Activated naive CD4-positive, alpha-beta T cell treated with anti-CD3 and anti-CD28 coated beads, Interleukin-2, amount 50 U/mL, for 24 hours (primary cell): Measurements from ENCODE around the gene RNASE9.
"Not testable (repeated sequence)": the region's sequence is repeated elsewhere in the genome, so short reads cannot be mapped to it uniquely, and the experiment has no call there.

Experiments used
- H3K27ac Mint-ChIP-seq: one replicate; pipeline ENCODE4 v1.8.0; 2021; ENCODE audit warnings: mild to moderate bottlenecking, mixed read lengths
- H3K27me3 Mint-ChIP-seq: one replicate; pipeline ENCODE4 v1.8.0; 2021; ENCODE audit warnings: mixed read lengths
- H3K36me3 Mint-ChIP-seq: one replicate; pipeline ENCODE4 v1.8.0; 2021; ENCODE audit warnings: mixed read lengths
- H3K4me1 Mint-ChIP-seq: one replicate; pipeline ENCODE4 v1.8.0; 2021; ENCODE audit warnings: mixed read lengths
- H3K4me3 Mint-ChIP-seq: one replicate; pipeline ENCODE4 v1.8.0; 2021; ENCODE audit warnings: mild to moderate bottlenecking, mixed read lengths
- H3K9me3 Mint-ChIP-seq: one replicate; pipeline ENCODE4 v1.8.0; 2021; ENCODE audit warnings: mixed read lengths

The RNASE9 gene

DNA sequence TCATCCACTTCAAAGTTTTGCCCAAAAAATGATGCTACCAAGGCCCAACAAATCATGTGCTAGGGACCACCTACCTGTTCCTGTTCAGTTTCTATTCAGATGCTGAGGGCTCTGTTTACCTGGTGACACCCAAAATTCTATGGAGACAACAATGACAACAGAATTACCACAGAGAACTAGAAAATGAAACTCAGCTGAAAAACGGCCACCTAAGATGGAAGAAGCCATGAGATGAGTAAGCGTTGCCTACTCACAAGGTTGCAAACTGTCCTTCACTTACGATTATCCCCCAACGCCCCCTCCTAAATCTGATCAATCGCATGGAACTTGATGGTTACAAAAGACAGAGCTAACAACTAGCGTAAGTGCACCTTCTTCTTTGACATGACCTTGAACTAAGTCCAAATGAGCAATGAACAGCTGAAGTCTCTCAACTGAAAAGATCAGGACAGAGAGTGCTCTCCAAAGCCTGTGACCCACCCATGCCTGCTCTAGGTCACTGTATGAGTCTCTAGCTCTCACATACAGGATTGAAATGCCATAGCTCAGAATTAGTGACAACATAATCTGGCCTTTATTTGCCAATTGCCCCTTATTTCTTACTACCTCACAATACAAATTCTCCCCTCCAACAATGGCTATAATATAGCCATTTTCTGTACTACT lies 26.8 kb upstream of the RNASE9 start, which contains the start of gene RNASE11:
TSS of gene RNASE11 (minus strand) at position 513 of the 666 bp plus-strand sequence.
- H3K27me3 Mint-ChIP-seq = peaks cover 9% of the 10 kb centered on the region
- peaks cover 4% of the 10 kb centered on the region for H3K36me3 Mint-ChIP-seq
- no peak within 1 kb of the TSS for H3K4me3 Mint-ChIP-seq
- peaks cover 3% of the 10 kb centered on the region for H3K4me1 Mint-ChIP-seq
- H3K9me3 Mint-ChIP-seq = peaks cover 13% of the 10 kb centered on the region
- no peak within 1 kb of the TSS for H3K27ac Mint-ChIP-seq

DNA sequence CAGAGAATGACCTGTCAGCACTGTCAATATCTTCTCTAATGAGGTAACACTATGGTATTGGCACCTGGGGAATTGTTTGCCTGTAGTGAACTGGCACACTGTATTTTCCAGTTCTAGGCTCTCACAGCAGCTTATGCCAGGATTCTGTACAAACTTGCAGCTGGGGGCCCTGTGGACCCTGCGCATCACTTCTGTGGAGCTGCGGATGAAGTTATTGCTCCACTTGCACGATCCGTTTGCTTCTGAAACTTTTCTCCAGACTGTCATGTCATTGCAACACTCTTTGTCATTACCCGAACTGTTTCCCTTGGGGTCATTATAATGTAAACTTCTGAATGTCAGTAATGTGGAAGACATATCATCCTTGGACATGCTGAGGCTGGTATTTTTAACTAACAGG lies 23.1 kb upstream of the RNASE9 start:
- no peaks in the 10 kb centered on the region for H3K4me1 Mint-ChIP-seq
- peaks cover 13% of the 10 kb centered on the region for H3K9me3 Mint-ChIP-seq
- H3K36me3 Mint-ChIP-seq = peaks cover 4% of the 10 kb centered on the region
- H3K4me3 Mint-ChIP-seq = no peak overlapping the region
- peaks cover 5% of the 10 kb centered on the region for H3K27me3 Mint-ChIP-seq
- no peak overlapping the region for H3K27ac Mint-ChIP-seq

DNA sequence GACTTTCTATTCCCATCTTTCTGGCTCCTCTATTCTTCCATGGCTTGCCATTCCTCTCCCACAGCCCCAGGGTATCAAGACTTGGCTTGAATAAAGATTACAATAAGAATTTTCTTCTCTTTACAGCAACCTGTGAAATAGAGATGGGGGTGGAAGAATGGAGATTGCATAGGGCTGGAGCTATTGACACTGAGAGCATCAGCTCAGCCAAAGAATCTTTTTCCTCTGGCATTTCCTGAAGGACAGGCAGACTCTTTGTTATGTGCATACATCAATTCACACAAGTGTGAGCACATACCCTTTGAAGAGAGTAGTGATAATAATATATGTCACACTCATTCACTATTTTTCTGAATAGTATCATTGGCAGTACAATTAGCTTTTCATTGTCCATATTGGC lies 22.3 kb upstream of the RNASE9 start:
- no peak overlapping the region for H3K27ac Mint-ChIP-seq
- H3K36me3 Mint-ChIP-seq = peaks cover 4% of the 10 kb centered on the region
- H3K4me3 Mint-ChIP-seq = no peak overlapping the region
- H3K27me3 Mint-ChIP-seq = peaks cover 5% of the 10 kb centered on the region
- H3K9me3 Mint-ChIP-seq = peaks cover 13% of the 10 kb centered on the region
- no peaks in the 10 kb centered on the region for H3K4me1 Mint-ChIP-seq

DNA sequence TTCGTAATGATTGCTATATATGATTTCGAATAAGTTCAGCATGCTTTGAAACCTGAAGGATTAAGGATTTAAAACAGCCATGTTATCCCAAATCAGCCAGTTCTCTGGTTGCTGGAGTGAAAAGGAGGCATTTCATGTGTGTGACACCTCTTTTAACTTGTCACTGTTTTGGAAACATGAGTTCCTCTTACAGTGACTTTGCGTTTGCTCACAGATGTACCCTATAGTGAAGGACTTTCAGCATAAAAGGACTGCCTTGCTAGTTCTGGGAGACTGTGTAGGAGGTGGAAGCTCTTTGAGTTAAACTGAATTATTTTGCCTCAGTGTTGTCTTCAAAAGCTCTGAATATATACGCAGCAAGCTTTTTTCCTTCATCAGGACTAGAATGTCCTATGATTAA lies 19.4 kb upstream of the RNASE9 start:
- Mint-ChIP-seq H3K4me3 (no peak overlapping the region), H3K36me3 (no peaks in the 10 kb centered on the region), H3K27ac (no peak overlapping the region), H3K9me3 (no peaks in the 10 kb centered on the region), H3K27me3 (peaks cover 2% of the 10 kb centered on the region), H3K4me1 (no peaks in the 10 kb centered on the region)

DNA sequence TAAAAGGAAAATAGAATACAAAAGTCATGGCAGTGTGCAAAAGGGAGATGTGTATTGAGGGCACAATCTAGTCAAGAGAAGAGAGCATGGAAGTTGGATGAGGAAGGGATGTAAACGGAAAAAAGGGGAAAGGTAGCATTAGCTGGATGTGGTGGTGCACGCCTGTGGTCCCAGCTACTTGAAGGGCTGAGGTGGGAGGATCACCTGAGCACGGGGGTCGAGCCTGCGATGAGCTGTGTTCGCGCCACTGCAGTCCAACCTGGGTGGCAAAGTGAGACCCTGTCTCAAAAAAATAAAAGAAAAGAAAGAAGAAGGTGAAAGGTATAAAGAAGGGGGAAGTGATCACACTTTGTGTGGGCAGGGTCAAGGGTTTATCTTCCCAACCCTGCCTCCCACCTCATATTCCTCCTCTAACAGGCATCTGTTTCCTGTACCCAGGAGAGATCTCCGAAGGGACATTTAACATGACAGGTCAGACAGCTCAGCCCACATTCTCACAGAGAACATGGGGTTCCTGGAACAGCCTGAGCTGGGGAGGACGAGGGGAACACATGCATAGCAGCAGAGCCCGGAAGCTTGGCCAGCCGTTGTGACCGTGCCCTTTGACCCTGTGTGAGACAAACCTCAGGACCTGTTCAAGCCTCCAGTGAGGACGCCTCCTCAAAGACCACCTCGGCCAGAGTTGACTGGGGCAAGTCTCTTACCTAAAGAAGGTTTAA lies 18.1 kb upstream of the RNASE9 start:
- Mint-ChIP-seq H3K4me1 (no peaks in the 10 kb centered on the region), H3K27ac (no peak overlapping the region), H3K27me3 (peaks cover 2% of the 10 kb centered on the region), H3K4me3 (no peak overlapping the region), H3K36me3 (no peaks in the 10 kb centered on the region), H3K9me3 (no peaks in the 10 kb centered on the region)

DNA sequence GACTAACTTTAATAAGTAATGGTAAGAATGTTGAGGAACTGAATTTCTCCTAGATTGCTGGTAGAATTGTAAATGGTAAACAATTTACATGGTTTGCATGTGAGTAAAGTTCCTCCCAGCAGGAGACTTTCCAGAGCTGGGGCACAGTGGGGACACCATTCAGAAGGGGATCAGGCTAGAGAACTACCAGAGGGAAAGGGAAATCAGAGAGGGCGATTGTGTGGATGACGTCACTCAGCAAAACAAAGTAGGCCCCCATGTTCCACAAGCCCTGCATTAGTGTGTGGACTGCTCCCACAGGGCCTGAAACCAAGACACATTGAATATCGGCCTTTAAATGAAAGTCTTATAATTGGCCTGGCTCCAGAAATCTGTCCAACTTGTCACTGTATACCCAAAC lies 17.5 kb upstream of the RNASE9 start:
- no peaks in the 10 kb centered on the region for H3K4me1 Mint-ChIP-seq
- H3K36me3 Mint-ChIP-seq = no peaks in the 10 kb centered on the region
- no peaks in the 10 kb centered on the region for H3K9me3 Mint-ChIP-seq
- H3K4me3 Mint-ChIP-seq = no peak overlapping the region
- H3K27me3 Mint-ChIP-seq = no peaks in the 10 kb centered on the region
- H3K27ac Mint-ChIP-seq = no peak overlapping the region

DNA sequence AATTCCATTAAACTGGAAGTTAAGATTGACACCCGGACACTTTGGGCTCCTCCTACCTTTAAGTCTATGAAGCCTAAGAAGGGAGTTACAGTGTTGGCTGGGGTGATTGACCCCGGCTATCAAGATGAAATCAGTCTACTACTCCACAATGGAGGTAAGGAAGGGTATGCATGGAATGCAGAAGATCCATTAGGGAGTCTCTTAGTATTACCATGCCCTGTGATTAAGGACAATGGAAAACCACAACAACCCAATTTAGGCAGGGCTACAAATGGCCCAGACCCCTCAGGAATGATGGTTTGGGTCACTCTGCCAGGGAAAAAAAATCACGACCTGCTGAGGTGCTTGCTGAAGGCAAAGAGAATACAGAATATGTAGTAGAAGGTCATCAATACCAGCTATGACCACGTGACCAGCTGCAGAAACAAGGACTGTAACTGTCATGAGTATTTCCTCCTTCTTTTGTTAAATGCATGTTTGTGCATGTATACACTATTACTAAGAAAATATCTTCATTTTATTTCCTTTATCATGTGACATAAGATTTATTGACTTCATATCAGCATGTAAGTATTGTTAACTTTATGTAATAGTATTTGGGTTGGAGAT lies 11.6 kb upstream of the RNASE9 start:
- not testable (repeated sequence) for H3K27ac Mint-ChIP-seq, H3K4me1 Mint-ChIP-seq, H3K36me3 Mint-ChIP-seq, H3K4me3 Mint-ChIP-seq, H3K27me3 Mint-ChIP-seq, H3K9me3 Mint-ChIP-seq

DNA sequence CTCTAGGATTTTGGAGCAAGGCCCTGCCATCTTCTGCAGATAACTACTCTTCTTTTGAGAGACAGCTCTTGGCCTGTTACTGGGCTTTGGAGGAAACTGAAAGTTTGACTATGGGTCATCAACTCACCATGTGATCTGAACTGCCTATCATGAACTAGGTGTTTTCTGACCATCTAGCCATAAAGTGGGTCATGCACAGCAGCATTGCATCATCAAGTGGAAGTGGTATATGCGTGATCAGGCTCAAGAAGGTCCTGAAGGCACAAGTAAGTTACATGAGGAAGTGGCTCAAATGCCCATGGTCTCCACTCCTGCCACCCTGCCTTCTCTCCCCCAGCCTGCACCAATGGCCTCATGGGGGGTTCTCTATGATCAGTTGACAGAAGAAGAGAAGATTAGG lies 9.9 kb upstream of the RNASE9 start:
- H3K4me3 Mint-ChIP-seq, H3K9me3 Mint-ChIP-seq, H3K27me3 Mint-ChIP-seq, H3K27ac Mint-ChIP-seq, H3K36me3 Mint-ChIP-seq: not testable (repeated sequence)
- H3K4me1 Mint-ChIP-seq = peaks cover 13% of the 10 kb centered on the region

DNA sequence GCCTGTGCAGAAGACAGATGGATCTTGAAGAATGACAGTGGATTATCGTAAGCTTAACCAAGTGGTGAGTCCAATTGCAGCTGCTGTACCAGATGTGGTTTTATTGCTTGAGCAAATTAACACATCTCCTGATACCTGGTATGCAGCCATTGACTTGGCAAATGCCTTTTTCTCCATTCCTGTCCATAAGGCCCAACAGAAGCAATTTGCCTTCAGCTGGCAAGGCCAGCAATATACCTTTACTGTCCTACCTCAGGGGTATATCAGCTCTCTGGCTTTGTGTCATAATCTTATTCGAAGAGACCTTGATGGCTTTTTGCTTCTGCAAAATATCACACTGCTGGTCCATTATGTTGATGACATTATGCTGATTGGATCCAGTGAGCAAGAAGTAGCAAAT lies 9.0 kb upstream of the RNASE9 start:
- H3K27ac Mint-ChIP-seq, H3K27me3 Mint-ChIP-seq, H3K4me3 Mint-ChIP-seq, H3K36me3 Mint-ChIP-seq, H3K9me3 Mint-ChIP-seq: not testable (repeated sequence)
- peaks cover 13% of the 10 kb centered on the region for H3K4me1 Mint-ChIP-seq

DNA sequence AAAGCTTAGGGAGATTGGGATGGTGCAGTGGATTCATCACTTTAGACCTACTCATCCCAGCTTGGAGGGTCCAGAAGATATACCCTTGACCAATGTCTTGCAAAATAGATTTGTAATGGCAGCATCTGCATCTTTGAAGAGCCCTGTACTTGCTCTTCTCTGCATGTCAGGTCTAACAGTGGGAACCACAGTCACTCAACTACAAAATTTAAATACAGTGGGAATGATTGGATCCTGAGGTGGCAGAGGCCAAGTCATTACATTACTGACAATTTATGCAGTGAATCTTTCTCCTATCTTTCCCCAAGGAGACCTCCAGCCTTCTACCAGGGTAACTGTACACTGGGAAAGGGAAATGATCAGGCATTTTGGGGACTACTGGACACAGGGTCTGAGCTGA lies 8.2 kb upstream of the RNASE9 start:
- no peak overlapping the region for H3K27ac Mint-ChIP-seq
- H3K4me3 Mint-ChIP-seq = no peak overlapping the region
- peaks cover 3% of the 10 kb centered on the region for H3K36me3 Mint-ChIP-seq
- no peaks in the 10 kb centered on the region for H3K27me3 Mint-ChIP-seq
- H3K9me3 Mint-ChIP-seq = no peaks in the 10 kb centered on the region
- H3K4me1 Mint-ChIP-seq = peaks cover 13% of the 10 kb centered on the region

DNA sequence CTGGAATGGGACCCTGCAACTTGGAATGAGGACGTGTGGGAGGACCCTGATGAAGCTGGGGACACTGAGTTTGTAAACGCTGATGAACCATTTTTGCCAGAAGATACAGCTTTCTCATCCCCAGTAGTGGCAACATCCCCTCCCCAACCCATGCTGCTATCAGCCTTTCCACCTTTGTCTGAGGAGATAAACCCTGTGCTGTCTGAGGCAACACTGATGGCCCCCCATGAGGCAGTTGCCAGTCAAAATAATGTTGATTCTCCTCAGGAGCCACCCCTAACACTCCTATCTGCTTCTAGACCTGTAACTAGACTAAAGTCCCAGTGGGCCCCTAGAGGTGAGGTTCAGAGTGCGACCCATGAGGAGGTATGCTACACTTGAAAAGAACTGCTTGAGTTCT lies 7.5 kb upstream of the RNASE9 start:
- no peaks in the 10 kb centered on the region for H3K9me3 Mint-ChIP-seq
- H3K4me3 Mint-ChIP-seq = no peak overlapping the region
- no peaks in the 10 kb centered on the region for H3K27me3 Mint-ChIP-seq
- no peak overlapping the region for H3K27ac Mint-ChIP-seq
- H3K4me1 Mint-ChIP-seq = peaks cover 13% of the 10 kb centered on the region
- peaks cover 3% of the 10 kb centered on the region for H3K36me3 Mint-ChIP-seq

DNA sequence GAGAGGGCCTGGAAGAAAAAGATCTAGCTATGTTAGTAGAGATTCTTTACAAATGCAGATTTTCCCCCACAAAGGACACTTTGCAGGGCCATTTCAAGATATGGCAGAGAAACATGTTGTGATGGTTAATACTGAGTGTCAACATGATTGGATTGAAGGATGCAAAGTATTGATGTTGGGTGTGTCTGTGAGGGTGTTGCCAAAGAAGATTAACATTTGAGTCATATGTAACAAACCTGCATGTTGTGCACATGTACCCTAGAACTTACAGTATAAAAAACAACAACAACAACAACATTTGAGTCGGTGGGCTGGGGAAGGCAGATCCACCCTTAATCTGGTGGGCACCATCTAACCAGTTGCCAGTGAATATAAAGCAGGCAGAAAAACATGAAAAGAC lies 6.4 kb upstream of the RNASE9 start:
- not testable (repeated sequence) for H3K36me3 Mint-ChIP-seq, H3K27ac Mint-ChIP-seq, H3K9me3 Mint-ChIP-seq

DNA sequence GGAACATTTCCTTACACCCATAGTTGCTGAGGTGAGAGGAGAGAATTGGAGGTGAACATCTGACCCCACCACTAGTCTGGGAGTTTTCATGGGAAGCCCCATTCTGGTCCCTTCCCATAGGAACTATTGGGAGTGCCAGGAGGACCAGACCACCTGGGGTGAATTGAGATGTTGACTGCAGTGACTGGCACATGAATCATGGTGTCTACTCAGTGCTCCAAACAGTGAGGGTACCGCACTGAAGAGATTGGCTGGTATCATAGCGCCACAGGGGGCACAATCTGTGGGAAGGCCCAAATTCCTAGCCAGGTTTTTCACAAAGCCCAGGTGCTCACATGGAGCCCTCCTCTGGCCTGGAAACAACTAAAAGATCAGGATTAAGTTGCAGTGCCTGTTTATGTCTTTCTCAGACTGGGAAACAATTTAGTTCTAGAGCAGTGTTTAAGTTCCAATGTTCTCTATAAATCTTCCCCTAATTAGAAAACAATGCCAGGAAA lies 3.7 kb upstream of the RNASE9 start:
- Mint-ChIP-seq H3K4me3 (no peak overlapping the region), H3K27ac (no peak overlapping the region), H3K9me3 (no peaks in the 10 kb centered on the region), H3K27me3 (no peaks in the 10 kb centered on the region), H3K4me1 (peaks cover 13% of the 10 kb centered on the region), H3K36me3 (peaks cover 3% of the 10 kb centered on the region)

More for the DNA sequence above, 6.4 kb upstream of the RNASE9 start:
- H3K27me3 Mint-ChIP-seq, H3K4me3 Mint-ChIP-seq: not testable (repeated sequence)
- peaks cover 13% of the 10 kb centered on the region for H3K4me1 Mint-ChIP-seq

DNA sequence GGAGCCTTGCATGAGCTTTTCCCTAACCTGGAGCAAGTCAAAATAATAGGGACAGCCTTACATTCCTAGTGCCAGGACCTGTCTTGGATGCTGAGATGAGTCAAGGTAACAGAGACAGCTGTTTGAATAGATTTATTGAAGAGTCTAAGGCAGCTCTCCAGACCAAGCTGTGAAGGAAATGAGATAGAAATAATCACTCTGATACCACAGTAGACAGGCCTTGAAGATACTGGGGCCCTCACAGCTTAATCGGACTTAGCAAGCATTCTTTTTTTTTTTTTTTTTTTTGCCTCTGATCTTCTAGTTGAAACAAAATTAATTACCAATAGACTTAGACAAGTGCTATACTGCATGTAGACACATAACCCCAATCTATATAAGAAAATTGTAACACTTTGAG lies 3.1 kb upstream of the RNASE9 start:
- H3K27me3 Mint-ChIP-seq = no peaks in the 10 kb centered on the region
- no peak overlapping the region for H3K27ac Mint-ChIP-seq
- no peaks in the 10 kb centered on the region for H3K9me3 Mint-ChIP-seq
- peaks cover 13% of the 10 kb centered on the region for H3K4me1 Mint-ChIP-seq
- H3K4me3 Mint-ChIP-seq = no peak overlapping the region
- peaks cover 3% of the 10 kb centered on the region for H3K36me3 Mint-ChIP-seq

DNA sequence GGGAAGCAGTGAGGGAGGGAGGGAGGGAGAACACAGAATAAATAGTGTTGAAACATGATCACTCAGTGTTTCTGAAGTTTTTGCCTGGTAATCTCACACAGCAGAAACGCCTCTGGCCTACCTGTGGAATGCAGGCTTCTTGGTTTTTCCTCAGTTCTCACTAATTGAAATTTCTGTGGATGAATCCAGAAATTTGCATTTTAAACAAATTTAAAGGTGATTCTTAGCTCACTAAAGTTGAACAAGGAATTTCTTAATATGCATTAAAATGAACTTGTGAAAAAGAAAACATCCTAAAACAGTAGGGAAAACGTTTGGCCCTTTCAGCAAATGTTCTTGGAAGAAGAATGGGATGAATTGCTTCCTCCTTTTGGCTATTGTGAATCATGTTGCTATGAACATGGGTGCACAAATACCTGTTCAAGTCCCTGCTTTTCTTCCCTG lies 1.4 kb downstream of the RNASE9 start:
- no peaks in the 10 kb centered on the region for H3K9me3 Mint-ChIP-seq
- no peaks in the 10 kb centered on the region for H3K27me3 Mint-ChIP-seq
- no peak overlapping the region for H3K4me3 Mint-ChIP-seq
- H3K27ac Mint-ChIP-seq = no peak overlapping the region
- no peaks in the 10 kb centered on the region for H3K4me1 Mint-ChIP-seq
- H3K36me3 Mint-ChIP-seq = no peaks in the 10 kb centered on the region

DNA sequence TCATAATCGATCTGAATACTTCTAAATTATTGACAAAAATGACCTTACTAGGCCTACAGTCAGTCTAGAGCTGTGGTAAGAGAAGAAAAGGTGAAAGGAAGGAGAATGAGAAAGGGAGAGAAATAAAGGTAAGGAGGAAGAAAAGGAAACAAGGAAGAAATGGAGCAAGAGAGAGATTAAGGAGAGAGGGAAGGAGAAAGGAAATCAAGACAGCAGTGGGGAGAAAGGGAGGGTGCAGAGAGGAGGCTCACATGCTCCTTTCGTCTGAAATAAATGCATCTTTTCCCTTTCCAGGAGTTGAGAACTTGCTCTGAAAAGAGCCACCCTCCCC lies 3.7 kb downstream of the RNASE9 start:
- Mint-ChIP-seq H3K27me3 (no peaks in the 10 kb centered on the region), H3K27ac (no peak overlapping the region), H3K4me3 (no peak overlapping the region), H3K36me3 (no peaks in the 10 kb centered on the region), H3K4me1 (no peaks in the 10 kb centered on the region), H3K9me3 (no peaks in the 10 kb centered on the region)
